ENCODE measurements around the gene PCDHGB3. TPM values are rescaled to one million over a fixed set of nuclear protein-coding genes. Genes with fewer than 3 reads are reported as not detected.
"Not testable (repeated sequence)": the region's sequence is repeated elsewhere in the genome, so short reads cannot be mapped to it uniquely, and the experiment has no call there.

PCDHGB3 gene
- polyA plus RNA-seq, 3 donors = not detected

- WGBS (ENCODE audit: insufficient coverage) = 20% methylated on average over 21 of the region's 22 CpGs
- Mint-ChIP-seq H3K4me1 (peaks cover 15% of the 10 kb centered on the region), H3K27ac (peak overlapping the region in 1 of 7 donors; percentile 24), H3K9me3 (peaks cover 31 to 74% (median 59%) of the 10 kb centered on the region in 7 donors), H3K27me3 (ENCODE audit: low read depth in 3 of 3) (peaks cover 71 to 86% (median 85%) of the 10 kb centered on the region in 3 donors), H3K4me3 (peak overlapping the region in 1 of 2 donors; percentile 82), H3K36me3 (peaks cover 10 to 17% of the 10 kb centered on the region in 2 donors)
- H3K27me3 ChIP-seq (ENCODE audit: control insufficient read depth in 2 of 2, insufficient read depth in 2 of 2, low read length in 2 of 2) = peaks cover 73 to 97% of the 10 kb centered on the region in 2 donors
- H3K27ac ChIP-seq (ENCODE audit: low read depth in 1 of 2, low read length in 2 of 2) = no peak overlapping the region
- intact Hi-C loops (cut with micrococcal nuclease) = no loop called here
- H3K36me3 ChIP-seq (replicated peaks in 1 of 2; ENCODE audit: control insufficient read depth in 1 of 2, insufficient read depth in 2 of 2, low read length in 2 of 2) = no peaks in the 10 kb centered on the region
- peaks cover 38 to 71% of the 10 kb centered on the region in 2 donors for H3K9me3 ChIP-seq (replicated peaks in 1 of 2; ENCODE audit: control insufficient read depth in 1 of 2, insufficient read depth in 1 of 2, low read length in 2 of 2)
- no peak for TF ChIP-seq CTCF (IDR thresholded peaks at IDR 0.05)
- H3K9ac ChIP-seq (ENCODE audit: insufficient read depth, low read length, poor library complexity, severe bottlenecking) = no peak overlapping the region
- H4K20me1 ChIP-seq (ENCODE audit: insufficient read depth, low read length) = no peaks in the 10 kb centered on the region
- no peak overlapping the region for H3K4me2 ChIP-seq (replicated peaks; ENCODE audit: extremely low read depth, low read length, poor library complexity, severe bottlenecking)
- H3K4me3 ChIP-seq (replicated peaks in 1 of 3; ENCODE audit: low read depth in 2 of 3, low read length in 3 of 3) = no peak overlapping the region
- H3K4me1 ChIP-seq (ENCODE audit: control insufficient read depth in 1 of 2, insufficient read depth in 2 of 2, low read length in 2 of 2) = peaks cover 3 to 6% of the 10 kb centered on the region in 2 donors
- DNase-seq = no peak
- H2AFZ ChIP-seq (ENCODE audit: insufficient read depth, low read depth, low read length, poor library complexity, severe bottlenecking) = no peak overlapping the region
- no peaks in the 10 kb centered on the region for H3K79me2 ChIP-seq (ENCODE audit: insufficient read depth, low read length)
These were observed 33.3 kb downstream of the PCDHGB3 start for GRCh38 chr5:141403387-141403786.

GRCh38 chr5:141407790-141408505, 37.9 kb downstream of the PCDHGB3 start, which contains the start of gene PCDHGB6:
PCDHGB6 (plus strand) TSS chr5:141408021; CDS start chr5:141408203, 182 bp downstream.
- H3K27ac Mint-ChIP-seq; H2AFZ ChIP-seq (ENCODE audit: insufficient read depth, low read depth, low read length, poor library complexity, severe bottlenecking); intact Hi-C loops (cut with micrococcal nuclease); H3K36me3 ChIP-seq (replicated peaks in 1 of 2; ENCODE audit: control insufficient read depth in 1 of 2, insufficient read depth in 2 of 2, low read length in 2 of 2); H3K4me1 ChIP-seq (ENCODE audit: control insufficient read depth in 1 of 2, insufficient read depth in 2 of 2, low read length in 2 of 2); H4K20me1 ChIP-seq (ENCODE audit: insufficient read depth, low read length); H3K9ac ChIP-seq (ENCODE audit: insufficient read depth, low read length, poor library complexity, severe bottlenecking); H3K27ac ChIP-seq (ENCODE audit: low read depth in 1 of 2, low read length in 2 of 2); H3K79me2 ChIP-seq (ENCODE audit: insufficient read depth, low read length): not testable (repeated sequence)
- H3K4me2 ChIP-seq (replicated peaks; ENCODE audit: extremely low read depth, low read length, poor library complexity, severe bottlenecking) = peak within 1 kb of the TSS; percentile 49
- H3K4me1 Mint-ChIP-seq = peaks cover 11% of the 10 kb centered on the region
- H3K9me3 ChIP-seq (replicated peaks in 1 of 2; ENCODE audit: control insufficient read depth in 1 of 2, insufficient read depth in 1 of 2, low read length in 2 of 2) = peaks cover 33 to 56% of the 10 kb centered on the region in 2 donors
- H3K27me3 Mint-ChIP-seq (ENCODE audit: low read depth in 3 of 3) = peaks cover 73 to 95% (median 91%) of the 10 kb centered on the region in 3 donors
- peak; percentile 73 for TF ChIP-seq CTCF (IDR thresholded peaks at IDR 0.05)
- peak in 2 of 3 donors; percentile 8 to 24 for DNase-seq
- WGBS (ENCODE audit: insufficient coverage) = 18% methylated on average over 31 of the region's 51 CpGs
- H3K4me3 Mint-ChIP-seq = peak within 1 kb of the TSS; percentile 76 to 92
- H3K27me3 ChIP-seq (ENCODE audit: control insufficient read depth in 2 of 2, insufficient read depth in 2 of 2, low read length in 2 of 2) = peaks cover 76 to 98% of the 10 kb centered on the region in 2 donors
- H3K4me3 ChIP-seq (replicated peaks in 1 of 3; ENCODE audit: low read depth in 2 of 3, low read length in 3 of 3) = peak within 1 kb of the TSS in 2 of 3 experiments; percentile 5 to 64
- peaks cover 9 to 14% of the 10 kb centered on the region in 2 donors for H3K36me3 Mint-ChIP-seq
- H3K9me3 Mint-ChIP-seq = peaks cover 26 to 68% (median 51%) of the 10 kb centered on the region in 7 donors

Data from CD14-positive monocyte (primary cell).